Stimulated activated CD4-positive, alpha-beta T cell treated with anti-CD3 and anti-CD28 coated beads, TNF-alpha, amount 100 ng/mL, for 48 hours (primary cell): ENCODE results near the gene CARMIL1.

Source experiments
- DNase-seq, 3 donors: peaks; one replicate each; pipeline ENCODE4 v3.0.0-alpha.2; 2020; ENCODE audit warnings: low read depth in 3 of 3

Gene CARMIL1

DNA sequence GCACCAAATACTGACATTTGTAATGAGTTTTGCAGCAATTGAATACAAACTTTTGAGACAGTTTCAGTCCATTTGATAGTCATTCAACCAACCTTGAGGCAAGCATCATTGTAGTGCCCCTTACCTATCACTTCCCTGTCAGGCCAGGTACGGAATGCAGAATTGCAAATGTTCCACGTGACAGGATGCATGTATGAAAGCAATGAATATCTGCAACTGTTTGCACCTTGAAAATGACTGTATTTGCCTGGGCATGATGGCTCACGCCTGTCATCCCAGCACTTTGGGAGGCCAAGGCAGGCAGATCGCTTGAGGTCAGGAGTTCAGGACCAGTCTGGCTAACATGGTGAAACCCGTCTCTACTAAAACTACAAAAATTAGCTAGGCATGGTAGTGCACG, 226.8 kb downstream of the CARMIL1 start:
- no peak for DNase-seq

DNA sequence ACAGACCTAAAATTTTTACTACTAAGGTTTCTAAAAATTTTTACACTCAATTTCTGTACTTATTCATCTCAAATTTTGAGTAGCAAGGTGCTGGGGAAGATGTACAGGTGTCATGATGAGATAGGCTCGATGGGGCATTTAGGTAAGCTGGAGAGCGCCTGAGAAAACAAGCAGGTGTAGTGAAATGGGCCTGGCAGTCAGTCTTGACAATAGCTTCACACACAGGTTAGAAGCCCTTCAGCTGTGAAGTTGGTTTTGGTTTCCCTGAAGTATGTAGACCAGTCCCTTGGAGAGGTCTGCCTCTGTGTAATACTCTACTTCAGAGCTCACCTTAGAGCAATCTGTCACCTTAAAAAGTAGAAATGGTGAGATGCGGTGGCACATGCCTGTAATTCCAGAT, 228.9 kb downstream of the CARMIL1 start:
- DNase-seq = no peak

DNA sequence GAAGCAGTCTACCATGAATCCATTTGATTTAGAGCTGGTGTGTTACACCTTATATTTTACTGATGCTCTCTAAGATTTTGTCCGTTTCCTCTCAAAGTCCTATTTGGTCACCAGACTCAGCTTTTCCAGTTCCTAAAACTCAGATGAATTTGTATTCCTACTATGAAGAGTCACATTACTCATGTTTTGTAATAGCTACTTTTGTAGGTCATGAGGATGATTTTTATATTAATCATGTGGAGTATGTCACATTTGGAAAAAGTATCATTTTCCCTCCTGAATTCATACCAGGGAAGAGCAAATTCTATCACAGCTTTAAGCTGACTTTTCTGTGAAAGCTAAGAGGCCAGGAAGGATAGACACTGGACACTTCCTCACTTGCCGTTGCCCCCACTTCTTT, 232.2 kb downstream of the CARMIL1 start:
- no peak for DNase-seq

DNA sequence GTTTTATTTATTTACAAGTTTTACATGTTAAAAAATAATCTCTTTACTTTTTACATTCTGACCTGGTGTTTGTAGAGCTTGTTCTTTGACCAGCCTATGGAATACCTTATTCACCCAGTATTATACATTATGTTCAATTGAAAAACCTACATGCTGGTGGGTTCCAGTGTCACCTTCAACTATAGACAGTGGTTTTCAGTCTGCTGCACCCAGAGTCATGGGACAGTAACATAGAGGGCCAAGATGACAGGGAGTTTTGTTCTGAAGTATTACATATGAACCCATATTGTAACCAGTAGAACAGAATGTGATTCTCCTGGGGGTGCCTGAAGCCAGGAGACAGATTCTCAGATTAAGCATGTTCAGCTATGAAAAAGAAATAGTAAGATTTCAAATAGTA, 233.4 kb downstream of the CARMIL1 start:
- DNase-seq = no peak

DNA sequence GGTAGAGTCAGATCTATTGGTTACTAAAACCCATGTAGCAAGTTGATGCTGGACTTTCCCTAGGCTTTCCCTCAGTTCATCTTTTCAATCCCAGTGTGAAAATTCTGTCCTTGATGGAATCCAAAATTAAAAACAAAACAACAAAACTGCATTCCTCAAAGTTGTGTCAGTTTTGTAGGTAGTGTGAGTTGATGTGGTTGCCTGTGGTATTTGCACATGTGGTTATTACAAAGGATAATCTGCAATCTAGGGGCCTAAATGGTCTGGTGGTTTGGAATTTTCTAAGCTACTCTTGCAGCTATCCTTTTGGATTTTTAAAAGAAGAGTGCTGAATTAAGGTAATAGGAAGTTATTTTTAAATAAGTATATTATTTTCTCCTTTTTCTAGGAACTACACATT, 240.7 kb downstream of the CARMIL1 start:
- DNase-seq = no peak

DNA sequence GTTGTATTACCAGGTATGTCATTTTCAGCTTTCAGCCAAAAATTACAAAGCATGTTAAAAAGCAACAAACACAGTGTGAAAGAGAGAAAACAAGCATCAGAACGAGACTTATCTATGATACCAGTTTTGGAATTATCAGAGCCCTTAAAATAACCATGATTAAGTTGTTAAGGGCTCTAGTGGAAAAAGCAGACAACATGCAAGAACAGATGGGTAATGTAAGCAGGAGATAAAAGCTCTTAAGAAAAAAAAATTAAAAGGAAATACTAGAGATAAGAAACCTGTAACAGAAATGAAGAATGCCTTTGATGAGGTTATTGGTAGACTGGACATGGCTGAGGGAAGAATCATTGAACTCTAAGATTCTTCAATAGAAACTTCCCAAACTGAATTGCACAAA, 245.4 kb downstream of the CARMIL1 start:
- no peak for DNase-seq

DNA sequence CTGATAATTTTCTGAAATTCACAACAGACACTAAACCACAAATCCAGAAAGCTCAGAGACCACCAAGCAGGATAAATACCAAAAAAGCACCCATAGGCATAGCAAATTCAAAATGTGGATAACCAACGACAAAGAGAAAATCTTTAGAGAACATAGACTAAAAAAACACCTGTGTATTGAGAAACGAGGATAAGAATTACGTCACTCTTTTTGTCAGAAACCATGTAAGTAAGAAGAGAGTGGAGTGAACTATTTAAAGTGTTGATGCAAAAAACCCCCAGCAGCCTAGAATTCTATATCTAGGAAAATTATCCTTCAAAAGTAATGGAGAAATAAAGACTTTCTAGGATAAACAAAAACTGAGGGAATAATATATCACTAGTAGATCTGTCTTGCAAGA, 245.9 kb downstream of the CARMIL1 start:
- no peak for DNase-seq

DNA sequence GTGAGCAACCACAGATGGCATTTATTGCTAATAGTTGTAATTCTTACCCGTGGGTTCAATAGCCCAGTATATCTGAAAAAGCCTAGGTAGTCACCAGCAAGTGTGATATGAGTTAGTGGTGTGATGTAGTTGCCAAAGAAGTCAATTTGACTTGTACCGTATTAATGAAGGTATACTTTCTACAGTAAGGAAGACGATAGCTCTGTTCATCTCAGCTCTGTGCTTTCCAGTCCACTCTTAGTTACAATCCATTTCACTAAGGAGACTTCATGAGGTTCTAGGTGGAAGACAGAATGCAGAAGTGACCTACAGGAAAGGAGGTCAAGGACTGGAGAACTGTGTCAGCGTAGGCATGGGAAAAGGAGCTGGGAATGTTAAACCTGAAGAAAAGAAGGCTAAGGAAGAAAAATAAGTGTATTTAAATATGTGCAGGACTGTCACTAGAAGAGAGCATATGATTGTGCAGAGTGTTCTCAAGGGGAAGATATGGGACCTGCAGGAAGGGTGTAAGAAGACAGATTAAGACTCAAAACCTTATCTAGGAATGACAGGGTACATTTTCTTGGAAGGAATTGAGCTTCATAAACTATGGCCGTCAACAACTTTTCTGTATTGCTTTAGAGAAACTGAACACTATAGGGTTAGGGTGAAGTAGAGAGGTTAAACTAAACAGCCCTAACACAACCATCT, 255.9 kb downstream of the CARMIL1 start:
- no peak for DNase-seq

DNA sequence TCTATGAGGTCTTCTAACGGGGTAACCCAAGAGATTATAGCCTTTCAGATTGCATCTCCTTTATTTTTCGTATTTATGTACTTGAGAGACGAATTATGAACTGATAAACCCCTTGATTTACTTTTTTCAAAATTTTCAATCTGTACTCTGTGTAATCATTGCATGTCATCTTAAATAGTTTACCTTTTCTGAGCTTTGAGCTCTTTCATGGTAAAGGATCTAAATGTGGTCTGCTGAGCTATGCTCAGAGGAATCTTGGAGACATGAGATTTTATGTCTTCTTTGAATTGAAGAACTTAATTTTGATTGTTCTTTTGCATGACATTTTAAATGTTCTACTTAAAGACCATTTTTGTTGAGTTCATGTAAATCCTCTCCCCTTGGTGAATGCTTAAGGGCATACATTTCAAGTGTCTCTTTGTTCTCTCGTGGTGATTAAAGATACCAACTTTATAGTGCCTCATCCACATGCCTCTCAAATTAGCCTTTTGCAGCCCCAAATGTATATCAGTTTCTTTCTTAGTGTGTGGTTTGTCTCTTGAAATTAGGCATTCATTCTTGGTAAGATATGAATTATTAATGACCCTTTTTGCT, 256.6 kb downstream of the CARMIL1 start:
- no peak for DNase-seq

DNA sequence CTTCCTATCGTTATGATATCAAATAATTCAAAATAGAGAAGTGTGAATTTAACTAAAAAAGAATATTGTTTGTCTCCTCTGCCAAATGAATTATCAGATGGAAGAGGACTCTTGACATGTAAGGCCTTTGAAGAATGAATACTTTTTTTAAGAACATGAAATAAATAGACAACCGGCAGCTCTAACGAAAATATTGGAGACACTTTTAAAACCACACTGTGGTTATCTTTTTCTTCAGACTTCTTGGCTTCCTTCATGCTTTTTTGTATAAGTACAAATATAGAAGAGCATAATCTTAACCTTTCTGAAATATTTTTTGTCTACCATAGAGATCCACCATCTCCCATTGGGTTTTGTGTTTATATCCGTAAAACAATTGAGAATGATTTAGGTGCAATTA, 257.6 kb downstream of the CARMIL1 start:
- DNase-seq = no peak

DNA sequence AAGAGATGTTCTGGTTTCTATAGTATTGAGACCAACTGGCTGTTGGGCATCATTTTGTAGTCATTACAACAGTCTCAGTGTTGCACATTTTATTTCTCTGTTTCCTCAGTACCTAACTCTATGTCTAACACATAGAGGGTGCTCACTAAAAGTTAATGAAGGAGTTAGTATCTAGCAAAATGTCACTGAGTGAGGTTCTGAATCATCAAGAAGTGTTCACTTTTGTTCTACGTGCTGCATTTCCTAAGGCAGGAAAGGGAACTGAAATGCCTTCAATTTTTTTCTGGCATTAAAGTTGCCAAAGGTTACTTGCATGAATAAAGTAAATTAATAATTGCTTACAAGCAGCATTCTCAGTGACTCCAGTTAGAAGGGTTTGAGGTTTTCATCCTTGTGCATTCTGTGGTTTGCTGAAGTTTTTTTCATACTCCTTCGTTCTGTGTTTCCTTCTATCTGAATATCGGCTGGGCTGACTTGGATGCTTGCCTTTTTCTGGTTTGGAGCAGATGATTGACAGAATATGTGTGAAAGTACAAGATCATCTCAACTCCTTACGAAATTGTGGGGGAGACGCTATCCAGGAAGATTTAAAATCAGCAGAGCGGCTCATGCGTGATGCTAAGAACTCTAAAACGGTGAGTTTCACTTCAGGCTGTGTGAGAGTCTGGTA, 258.3 kb downstream of the CARMIL1 start:
- no peak for DNase-seq

DNA sequence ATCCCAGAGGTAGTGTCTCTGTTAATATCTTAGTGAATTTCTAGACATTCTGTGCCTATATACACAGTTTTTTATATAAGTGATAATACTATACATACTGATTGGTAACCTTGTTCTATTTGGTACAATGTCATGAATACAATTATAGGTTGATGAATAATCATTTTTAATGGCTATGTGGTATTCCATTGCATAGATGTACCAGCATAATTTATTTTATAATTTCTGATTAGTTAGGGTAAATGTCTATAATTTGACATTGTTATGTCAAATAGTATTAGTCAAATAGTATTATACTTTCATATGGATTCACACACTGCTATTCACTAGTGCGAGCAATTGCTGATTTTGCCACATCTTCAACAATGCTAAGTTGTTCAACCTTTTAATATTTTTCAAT, 262.1 kb downstream of the CARMIL1 start:
- DNase-seq = no peak

DNA sequence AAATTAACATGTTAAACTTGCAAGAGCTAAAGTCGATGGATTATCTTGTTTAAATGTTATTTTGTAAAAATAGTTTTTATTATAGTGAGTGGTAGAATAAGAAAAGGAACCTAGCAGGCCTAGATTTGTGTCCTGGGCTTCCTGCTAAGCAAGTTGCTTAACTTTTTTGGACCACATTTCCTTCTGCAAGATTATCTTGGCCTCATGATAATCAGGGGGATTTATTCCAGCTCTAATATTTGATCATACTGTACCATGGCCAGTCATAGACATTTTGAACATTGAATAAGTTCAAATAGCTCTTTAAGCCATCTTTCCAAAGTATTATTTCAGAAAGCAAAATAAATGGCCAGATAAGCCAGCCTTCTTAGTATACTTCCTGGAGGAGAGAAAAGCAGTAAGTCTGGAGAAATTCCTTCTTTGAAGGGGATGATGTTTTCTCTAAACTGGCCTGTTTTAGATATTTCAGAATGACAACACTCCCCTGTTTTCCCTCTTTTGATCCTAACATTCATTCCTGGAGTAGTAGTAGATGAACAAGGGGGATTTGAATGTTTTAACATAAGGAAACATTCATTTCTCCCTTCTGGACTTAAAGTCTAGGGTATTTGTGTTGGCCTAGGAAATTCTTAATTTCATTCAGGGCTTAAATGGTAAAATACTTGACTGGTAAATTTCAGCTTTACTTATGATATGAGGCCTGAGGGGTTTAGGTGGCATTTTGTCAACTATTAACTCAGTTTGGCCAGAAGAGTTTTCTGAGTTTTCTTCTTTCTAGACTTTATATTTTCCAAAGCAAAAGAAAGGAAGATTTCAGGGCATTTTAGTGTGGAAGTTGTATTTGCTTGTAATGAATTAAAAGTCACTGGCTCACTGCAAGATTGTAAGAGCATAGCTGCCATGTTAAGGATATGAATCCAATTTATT, 264.1 kb downstream of the CARMIL1 start:
- no peak for DNase-seq

DNA sequence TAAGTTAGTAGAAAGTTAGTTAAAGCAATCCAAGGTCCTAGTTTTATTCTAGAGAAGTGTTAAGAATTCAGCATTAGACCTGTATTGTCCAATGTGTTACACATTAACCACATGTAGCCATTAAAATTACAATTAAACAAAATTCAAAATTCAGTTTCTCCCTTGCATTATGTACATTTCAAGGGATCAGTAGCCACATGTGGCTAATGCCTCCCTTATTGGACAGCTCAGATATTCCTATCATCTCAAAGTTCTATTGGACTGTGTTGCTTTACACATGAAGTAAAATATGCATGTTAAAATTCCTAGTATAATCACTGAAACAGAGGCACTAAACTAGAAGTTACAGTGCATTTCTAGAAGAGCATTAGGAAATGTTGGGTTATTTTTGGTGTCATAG, 265.7 kb downstream of the CARMIL1 start:
- DNase-seq = no peak

DNA sequence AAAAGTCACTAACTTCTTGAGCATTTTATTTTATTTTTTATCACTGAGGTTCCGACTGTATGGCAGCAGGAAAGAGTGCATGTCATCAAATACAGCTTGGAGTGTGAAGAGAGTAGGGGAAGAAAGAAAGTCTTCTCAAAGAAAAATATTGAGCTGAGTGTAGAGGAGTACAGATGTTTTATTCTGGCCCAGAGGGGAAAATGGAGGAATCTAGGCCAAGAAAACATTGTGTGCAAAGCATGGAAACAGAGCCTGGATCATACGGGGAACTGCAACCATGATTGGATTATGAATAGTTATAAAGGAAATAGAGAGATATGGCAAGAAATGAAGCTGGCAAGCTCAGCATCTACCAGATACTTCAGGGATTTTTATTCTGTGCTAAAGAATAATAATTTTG, 268.6 kb downstream of the CARMIL1 start:
- no peak for DNase-seq

DNA sequence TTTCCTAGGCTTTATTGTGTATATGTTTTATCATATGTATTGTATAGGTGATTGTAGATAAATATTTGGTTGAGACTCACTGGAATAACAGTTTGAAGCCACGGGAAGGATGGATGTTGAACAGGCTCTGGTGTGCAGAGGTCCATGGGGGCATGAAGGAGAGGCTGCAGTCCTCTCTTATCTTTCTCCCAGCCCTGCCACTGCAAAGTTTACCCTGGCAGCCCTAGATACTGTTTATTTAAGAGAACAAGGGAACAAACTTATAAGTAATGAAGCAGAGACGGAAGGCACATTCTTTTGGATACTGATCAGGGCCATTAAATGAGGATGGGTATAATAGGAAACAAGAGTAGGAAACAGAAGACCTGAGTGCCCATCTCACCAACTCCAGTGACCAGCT, 269.3 kb downstream of the CARMIL1 start:
- no peak for DNase-seq

DNA sequence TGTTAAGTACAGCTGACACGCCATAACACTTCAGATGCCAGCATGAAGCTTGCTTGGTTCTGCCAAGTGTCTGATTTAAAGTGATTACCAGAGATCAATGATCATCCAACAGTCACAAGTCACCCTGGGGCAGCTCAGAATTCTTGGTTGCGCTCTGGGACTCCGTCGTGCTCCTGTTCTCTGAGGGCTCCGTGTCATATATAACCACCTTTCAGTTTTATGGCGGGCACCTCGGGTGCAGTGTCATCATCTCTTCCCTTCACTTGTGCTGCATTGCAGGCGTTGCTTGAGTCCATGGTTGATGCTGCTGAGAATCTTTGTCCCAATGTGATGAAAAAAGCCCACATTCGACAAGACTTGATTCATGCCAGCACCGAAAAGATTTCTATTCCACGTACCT, 271.5 kb downstream of the CARMIL1 start:
- no peak for DNase-seq

DNA sequence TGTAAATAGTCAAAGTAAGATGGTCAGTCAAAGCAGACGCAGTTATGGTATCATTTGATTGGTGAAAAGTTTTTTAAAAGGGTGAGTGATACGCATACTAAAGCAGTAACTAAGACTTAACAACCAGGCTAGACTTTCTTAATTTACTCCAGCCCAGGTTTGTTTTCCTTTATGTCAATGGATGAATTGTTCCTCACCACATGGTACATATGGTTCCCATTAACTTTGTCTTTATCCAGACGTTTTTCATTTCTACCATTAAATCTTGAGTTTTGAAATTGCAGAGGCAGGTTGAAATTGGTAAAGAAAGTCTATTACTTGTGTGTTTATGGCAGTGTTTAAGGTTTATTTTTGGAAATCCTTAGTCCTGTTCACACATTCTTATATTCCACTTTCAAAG, 274.3 kb downstream of the CARMIL1 start:
- DNase-seq = no peak

DNA sequence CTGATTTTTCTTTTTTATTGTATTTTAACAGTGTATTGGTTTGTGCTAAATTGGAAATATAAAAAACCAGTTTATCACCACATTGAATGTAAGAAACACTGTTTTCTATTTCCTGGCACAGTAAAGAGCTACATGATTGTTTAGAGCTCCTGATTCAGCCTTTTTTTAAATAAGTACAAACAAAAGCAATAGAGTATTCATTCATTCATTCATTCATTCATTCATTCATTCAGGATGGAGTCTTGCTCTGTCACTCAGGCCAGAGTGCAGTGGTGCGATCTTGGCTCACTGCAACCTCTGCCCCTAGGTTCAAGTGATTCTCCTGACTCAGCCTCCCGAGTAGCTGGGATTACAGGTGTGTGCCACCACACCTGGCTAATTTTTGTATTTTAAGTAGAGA, 276.0 kb downstream of the CARMIL1 start:
- DNase-seq = no peak

DNA sequence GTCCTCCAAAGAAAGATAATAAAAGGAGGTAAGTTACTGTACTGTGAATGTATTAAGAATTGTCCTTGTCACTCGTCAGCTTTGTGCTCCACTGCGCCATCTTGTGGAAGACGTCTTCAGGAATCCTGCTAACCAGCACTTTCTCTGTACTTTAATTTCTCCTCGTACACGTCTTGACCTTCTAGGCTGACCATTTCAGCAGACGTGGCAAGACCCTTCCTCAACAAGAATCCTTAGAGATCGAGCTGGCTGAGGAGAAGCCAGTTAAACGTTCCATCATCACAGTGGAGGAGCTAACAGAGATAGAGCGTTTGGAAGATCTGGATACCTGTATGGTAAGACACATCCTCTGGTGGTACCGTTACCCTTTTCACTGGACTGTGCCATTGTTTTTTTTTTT, 277.3 kb downstream of the CARMIL1 start:
- DNase-seq = peak; percentile 51 to 82 (median 63)

DNA sequence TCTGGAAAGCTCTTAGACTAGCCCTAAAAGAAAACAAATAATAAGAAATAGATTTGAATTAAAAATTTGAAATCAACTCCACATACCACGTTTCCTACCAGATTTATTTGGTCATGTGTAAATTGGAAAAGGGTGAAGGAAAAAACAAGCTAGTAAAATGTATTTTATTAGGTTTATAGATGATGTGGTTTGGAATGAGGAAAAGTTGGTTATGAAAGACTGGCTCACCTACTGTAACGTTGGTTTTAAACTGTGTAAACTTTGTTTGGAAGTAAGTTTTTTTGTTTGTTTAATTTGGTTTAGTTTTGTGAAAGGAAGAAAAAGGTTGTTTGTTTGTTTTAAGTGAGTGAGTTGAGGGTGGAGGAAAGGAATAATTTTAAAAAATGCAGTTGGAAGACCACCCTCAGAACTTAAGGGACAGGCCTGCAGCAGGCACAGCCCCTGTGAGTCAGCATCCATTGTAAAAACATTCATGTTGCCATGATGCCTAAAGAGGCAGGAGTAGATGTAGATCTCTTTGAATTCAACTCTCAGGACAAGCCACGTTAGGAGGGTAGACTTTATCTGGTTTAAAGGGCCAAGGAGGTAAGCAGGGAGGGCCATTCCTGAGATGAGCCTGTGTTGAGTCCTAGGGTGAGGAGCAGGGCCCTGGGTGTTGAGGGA, 279.1 kb downstream of the CARMIL1 start:
- no peak for DNase-seq

DNA sequence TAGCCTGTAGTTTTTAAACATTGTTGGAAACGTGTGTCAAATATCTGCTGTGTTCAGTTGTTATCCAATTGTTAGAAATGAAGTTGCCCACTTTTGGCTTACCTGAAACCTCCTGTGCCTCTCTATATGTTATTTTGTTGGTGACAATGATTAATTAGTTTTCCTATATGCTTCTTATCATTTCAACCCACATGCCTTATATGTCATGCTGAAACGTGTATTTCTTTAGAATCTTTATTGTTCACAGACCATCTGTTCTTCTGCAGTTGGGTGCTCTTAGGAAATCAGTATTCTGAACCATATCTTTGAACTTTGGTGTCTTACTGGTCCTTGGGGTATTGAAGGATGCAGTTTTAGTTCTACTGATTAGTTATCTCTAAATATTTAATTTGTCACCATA, 281.7 kb downstream of the CARMIL1 start:
- no peak for DNase-seq
